Measurements from ENCODE around the gene PIK3R6.
A peak's percentile ranks its signal among the peaks of the same experiment; 100 is the strongest.
"Not testable (repeated sequence)": the region's sequence is repeated elsewhere in the genome, so short reads cannot be mapped to it uniquely, and the experiment has no call there.

The PIK3R6 gene

GRCh38 chr17:8885967-8886684, 18.7 kb upstream of the PIK3R6 start:
- no peak for DNase-seq (ENCODE audit: extremely low spot score)
- CTCF ChIA-PET, result interaction anchor here (1.4 kb wide), 1 partner anchor 112 kb away, joined by 4 read pairs; no protein-coding TSS in a partner anchor
- TF ChIP-seq, protein P1, sequence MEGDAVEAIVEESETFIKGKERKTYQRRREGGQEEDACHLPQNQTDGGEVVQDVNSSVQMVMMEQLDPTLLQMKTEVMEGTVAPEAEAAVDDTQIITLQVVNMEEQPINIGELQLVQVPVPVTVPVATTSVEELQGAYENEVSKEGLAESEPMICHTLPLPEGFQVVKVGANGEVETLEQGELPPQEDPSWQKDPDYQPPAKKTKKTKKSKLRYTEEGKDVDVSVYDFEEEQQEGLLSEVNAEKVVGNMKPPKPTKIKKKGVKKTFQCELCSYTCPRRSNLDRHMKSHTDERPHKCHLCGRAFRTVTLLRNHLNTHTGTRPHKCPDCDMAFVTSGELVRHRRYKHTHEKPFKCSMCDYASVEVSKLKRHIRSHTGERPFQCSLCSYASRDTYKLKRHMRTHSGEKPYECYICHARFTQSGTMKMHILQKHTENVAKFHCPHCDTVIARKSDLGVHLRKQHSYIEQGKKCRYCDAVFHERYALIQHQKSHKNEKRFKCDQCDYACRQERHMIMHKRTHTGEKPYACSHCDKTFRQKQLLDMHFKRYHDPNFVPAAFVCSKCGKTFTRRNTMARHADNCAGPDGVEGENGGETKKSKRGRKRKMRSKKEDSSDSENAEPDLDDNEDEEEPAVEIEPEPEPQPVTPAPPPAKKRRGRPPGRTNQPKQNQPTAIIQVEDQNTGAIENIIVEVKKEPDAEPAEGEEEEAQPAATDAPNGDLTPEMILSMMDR (IDR thresholded peaks at IDR 0.05; ENCODE audit: control extremely low read depth, extremely low read depth, low read depth, missing control alignments), result no peak
- POLR2A ChIA-PET, result no interaction called here

- DNase-seq (ENCODE audit: extremely low spot score), result peak; percentile 53
- POLR2A ChIA-PET, result not testable (repeated sequence)
Measured at GRCh38 chr17:8885163-8885966, 17.9 kb upstream of the PIK3R6 start.

GRCh38 chr17:8884336-8884990, 17.0 kb upstream of the PIK3R6 start:
- CTCF ChIA-PET, result no interaction called here
- no peak for DNase-seq (ENCODE audit: extremely low spot score)
- POLR2A ChIA-PET, result no interaction called here
- TF ChIP-seq, protein P1 (IDR thresholded peaks at IDR 0.05; ENCODE audit: control extremely low read depth, extremely low read depth, low read depth, missing control alignments), result no peak

More at GRCh38 chr17:8885163-8885966, 17.9 kb upstream of the PIK3R6 start:
- CTCF ChIA-PET, result not testable (repeated sequence)

DNA sequence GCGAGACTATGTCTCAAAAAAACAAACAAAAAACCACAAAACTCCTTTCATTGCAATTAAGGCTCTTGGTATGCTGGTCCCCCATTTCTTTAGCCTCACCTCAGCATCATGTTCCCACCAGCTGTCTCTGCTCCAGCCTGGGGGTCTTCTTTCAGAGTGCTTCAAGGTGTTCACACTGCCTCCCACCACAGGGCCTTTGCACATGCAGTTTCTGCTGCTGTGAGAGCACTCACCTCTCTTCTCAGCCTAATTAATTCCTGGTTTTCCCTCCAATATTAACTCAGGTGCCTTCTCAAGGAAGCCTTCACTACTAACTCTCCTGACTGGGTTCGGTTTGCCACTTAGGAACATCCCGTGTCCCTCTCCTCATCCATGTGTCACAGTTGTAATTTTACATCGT, 15.9 kb upstream of the PIK3R6 start:
- ChIA-PET CTCF (no interaction called here), POLR2A (no interaction called here)
- DNase-seq (ENCODE audit: extremely low spot score), result no peak
- TF ChIP-seq, protein P1 (IDR thresholded peaks at IDR 0.05; ENCODE audit: control extremely low read depth, extremely low read depth, low read depth, missing control alignments), result no peak

DNA sequence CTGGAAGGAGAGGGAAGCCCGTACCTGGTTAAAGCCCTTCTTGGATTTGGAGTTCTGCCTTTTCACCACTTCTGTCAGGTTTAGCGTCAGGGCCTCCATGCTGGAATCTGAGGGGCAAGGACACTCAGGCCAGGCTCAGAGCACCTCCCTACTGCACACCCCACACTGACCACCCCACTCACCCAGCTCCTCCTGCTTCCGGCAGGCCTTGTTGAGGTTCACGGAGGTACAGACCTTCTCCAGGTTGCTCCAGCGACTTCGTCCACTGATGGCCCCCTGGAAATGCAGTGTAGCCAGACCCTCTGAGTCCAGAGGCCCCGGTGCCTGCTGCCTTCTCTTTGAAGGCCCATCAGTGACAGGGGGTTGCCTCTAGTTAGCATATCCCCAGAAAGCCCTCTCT, 14.1 kb upstream of the PIK3R6 start:
- ChIA-PET POLR2A (no interaction called here), CTCF (interaction anchor here (1.1 to 1.5 kb wide), 4 partner anchors 8 to 16 kb away, joined by 3 to 4 read pairs (median 4); no protein-coding TSS in a partner anchor)
- DNase-seq (ENCODE audit: extremely low spot score), result no peak
- TF ChIP-seq, protein P1 (IDR thresholded peaks at IDR 0.05; ENCODE audit: control extremely low read depth, extremely low read depth, low read depth, missing control alignments), result no peak

DNA sequence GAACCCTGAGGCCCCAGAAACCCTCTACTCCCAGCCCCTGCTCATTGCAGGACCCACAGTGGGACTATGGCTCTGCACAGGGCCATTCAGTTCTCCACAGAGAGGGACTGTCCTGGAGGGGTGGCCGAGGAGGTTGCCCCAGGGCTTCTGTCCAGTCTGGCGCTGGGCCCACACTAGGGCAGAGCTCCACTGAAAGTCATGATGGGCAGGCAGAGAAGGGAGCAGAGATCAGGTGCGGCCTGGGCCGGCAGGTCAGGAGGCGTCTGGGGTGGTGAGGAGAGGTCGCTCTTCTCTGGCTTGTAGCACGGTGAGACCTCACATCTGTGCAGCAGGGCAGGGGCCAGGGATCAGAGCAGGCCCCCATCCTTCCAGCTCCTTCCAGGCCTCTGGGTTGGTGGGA, 13.0 kb upstream of the PIK3R6 start:
- TF ChIP-seq, protein P1 (IDR thresholded peaks at IDR 0.05; ENCODE audit: control extremely low read depth, extremely low read depth, low read depth, missing control alignments), result no peak
- ChIA-PET CTCF (interaction anchor here (1.1 to 3.5 kb wide), 4 partner anchors 9 to 15 kb away, joined by 3 to 15 read pairs (median 4); partner anchors contain the start of gene PIK3R6), POLR2A (no interaction called here)
- DNase-seq (ENCODE audit: extremely low spot score), result no peak

All from GM10248 (cell line).